ENCODE results near the gene PYGM. TPM values are rescaled to one million over a fixed set of nuclear protein-coding genes. Genes with fewer than 3 reads are reported as not detected.

PYGM gene
- total and polyA plus RNA-seq, 2 donors, result 1.0 to 3.5 TPM

GRCh38 chr11:64734811-64735724 is 24.7 kb downstream of the PYGM start:
- H3K36me3 ChIP-seq (ENCODE audit: control insufficient read depth in 2 of 2, insufficient read depth in 2 of 2, low read length in 1 of 2), result peaks cover 47 to 58% of the 10 kb centered on the region in 2 donors
- peaks cover 0 to 6% of the 10 kb centered on the region in 2 donors for H3K9me3 ChIP-seq (ENCODE audit: control insufficient read depth in 2 of 2, insufficient read depth in 1 of 2, low read length in 1 of 2)
- no peak for DNase-seq (ENCODE audit: low read depth in 6 of 9, low spot score in 9 of 9)
- no peak overlapping the region for H3K4me3 ChIP-seq (ENCODE audit: low read length in 2 of 2)
- no peak overlapping the region for H3K27ac ChIP-seq (ENCODE audit: low read depth in 1 of 2, low read length in 1 of 2)
- H3K4me1 ChIP-seq (ENCODE audit: control insufficient read depth in 2 of 2, insufficient read depth in 2 of 2, low read length in 2 of 2), result no peaks in the 10 kb centered on the region
- WGBS, result 93% methylated on average over 23 of the region's 23 CpGs
- H3K27me3 ChIP-seq (ENCODE audit: control insufficient read depth in 2 of 2, insufficient read depth in 1 of 2, low read length in 1 of 2), result no peaks in the 10 kb centered on the region

GRCh38 chr11:64731601-64732000 is 28.2 kb downstream of the PYGM start:
- H3K4me1 ChIP-seq (ENCODE audit: control insufficient read depth in 2 of 2, insufficient read depth in 2 of 2, low read length in 2 of 2), result no peaks in the 10 kb centered on the region
- H3K36me3 ChIP-seq (ENCODE audit: control insufficient read depth in 2 of 2, insufficient read depth in 2 of 2, low read length in 1 of 2), result peaks cover 46 to 52% of the 10 kb centered on the region in 2 donors
- 97% methylated on average over 3 of the region's 3 CpGs for WGBS
- H3K27me3 ChIP-seq (ENCODE audit: control insufficient read depth in 2 of 2, insufficient read depth in 1 of 2, low read length in 1 of 2), result no peaks in the 10 kb centered on the region
- H3K27ac ChIP-seq (ENCODE audit: low read depth in 1 of 2, low read length in 1 of 2), result no peak overlapping the region
- no peak overlapping the region for H3K4me3 ChIP-seq (ENCODE audit: low read length in 2 of 2)
- peaks cover 0 to 2% of the 10 kb centered on the region in 2 donors for H3K9me3 ChIP-seq (ENCODE audit: control insufficient read depth in 2 of 2, insufficient read depth in 1 of 2, low read length in 1 of 2)
- no peak for DNase-seq (ENCODE audit: low read depth in 6 of 9, low spot score in 9 of 9)

- WGBS, result 93% methylated on average over 21 of the region's 21 CpGs
- H3K27ac ChIP-seq (ENCODE audit: low read depth in 1 of 2, low read length in 1 of 2), result no peak overlapping the region
- H3K9me3 ChIP-seq (ENCODE audit: control insufficient read depth in 2 of 2, insufficient read depth in 1 of 2, low read length in 1 of 2), result no peaks in the 10 kb centered on the region
- no peak for DNase-seq (ENCODE audit: low read depth in 6 of 9, low spot score in 9 of 9)
- no peaks in the 10 kb centered on the region for H3K27me3 ChIP-seq (ENCODE audit: control insufficient read depth in 2 of 2, insufficient read depth in 1 of 2, low read length in 1 of 2)
- peaks cover 29 to 36% of the 10 kb centered on the region in 2 donors for H3K36me3 ChIP-seq (ENCODE audit: control insufficient read depth in 2 of 2, insufficient read depth in 2 of 2, low read length in 1 of 2)
- H3K4me1 ChIP-seq (ENCODE audit: control insufficient read depth in 2 of 2, insufficient read depth in 2 of 2, low read length in 2 of 2), result peaks cover 0 to 9% of the 10 kb centered on the region in 2 donors
- H3K4me3 ChIP-seq (ENCODE audit: low read length in 2 of 2), result no peak overlapping the region
Observed at GRCh38 chr11:64729851-64730382, 29.9 kb downstream of the PYGM start.

- no peak overlapping the region for H3K27ac ChIP-seq (ENCODE audit: low read depth in 1 of 2, low read length in 1 of 2)
- H3K4me3 ChIP-seq (ENCODE audit: low read length in 2 of 2), result no peak overlapping the region
- no peak for DNase-seq (ENCODE audit: low read depth in 6 of 9, low spot score in 9 of 9)
- H3K36me3 ChIP-seq (ENCODE audit: control insufficient read depth in 2 of 2, insufficient read depth in 2 of 2, low read length in 1 of 2), result peaks cover 28 to 32% of the 10 kb centered on the region in 2 donors
- WGBS, result 98% methylated on average over 11 of the region's 11 CpGs
- peaks cover 0 to 15% of the 10 kb centered on the region in 2 donors for H3K4me1 ChIP-seq (ENCODE audit: control insufficient read depth in 2 of 2, insufficient read depth in 2 of 2, low read length in 2 of 2)
- no peaks in the 10 kb centered on the region for H3K27me3 ChIP-seq (ENCODE audit: control insufficient read depth in 2 of 2, insufficient read depth in 1 of 2, low read length in 1 of 2)
- no peaks in the 10 kb centered on the region for H3K9me3 ChIP-seq (ENCODE audit: control insufficient read depth in 2 of 2, insufficient read depth in 1 of 2, low read length in 1 of 2)
Observed at GRCh38 chr11:64728757-64729365, 30.9 kb downstream of the PYGM start.

- Histone ChIP-seq H3K4me3 (ENCODE audit: low read length in 2 of 2) (no peak overlapping the region), H3K9me3 (ENCODE audit: control insufficient read depth in 2 of 2, insufficient read depth in 1 of 2, low read length in 1 of 2) (no peaks in the 10 kb centered on the region), H3K36me3 (ENCODE audit: control insufficient read depth in 2 of 2, insufficient read depth in 2 of 2, low read length in 1 of 2) (peaks cover 25% of the 10 kb centered on the region in 2 donors), H3K27me3 (ENCODE audit: control insufficient read depth in 2 of 2, insufficient read depth in 1 of 2, low read length in 1 of 2) (peaks cover 9 to 16% of the 10 kb centered on the region in 2 donors), H3K27ac (ENCODE audit: low read depth in 1 of 2, low read length in 1 of 2) (no peak overlapping the region), H3K4me1 (ENCODE audit: control insufficient read depth in 2 of 2, insufficient read depth in 2 of 2, low read length in 2 of 2) (peaks cover 5 to 22% of the 10 kb centered on the region in 2 donors)
- WGBS, result 96% methylated on average over 7 of the region's 7 CpGs
- no peak for DNase-seq (ENCODE audit: low read depth in 6 of 9, low spot score in 9 of 9)
Observed at GRCh38 chr11:64726867-64727530, 32.8 kb downstream of the PYGM start.

- 92% methylated on average over 9 of the region's 9 CpGs for WGBS
Observed at GRCh38 chr11:64726211-64726641, 33.5 kb downstream of the PYGM start.

GRCh38 chr11:64724863-64725532 is 34.8 kb downstream of the PYGM start:
- WGBS, result 93% methylated on average over 7 of the region's 7 CpGs
- Histone ChIP-seq H3K4me3 (ENCODE audit: low read length in 2 of 2) (no peak overlapping the region), H3K4me1 (ENCODE audit: control insufficient read depth in 2 of 2, insufficient read depth in 2 of 2, low read length in 2 of 2) (peaks cover 5 to 22% of the 10 kb centered on the region in 2 donors), H3K9me3 (ENCODE audit: control insufficient read depth in 2 of 2, insufficient read depth in 1 of 2, low read length in 1 of 2) (no peaks in the 10 kb centered on the region), H3K36me3 (ENCODE audit: control insufficient read depth in 2 of 2, insufficient read depth in 2 of 2, low read length in 1 of 2) (peaks cover 11 to 12% of the 10 kb centered on the region in 2 donors), H3K27ac (ENCODE audit: low read depth in 1 of 2, low read length in 1 of 2) (no peak overlapping the region), H3K27me3 (ENCODE audit: control insufficient read depth in 2 of 2, insufficient read depth in 1 of 2, low read length in 1 of 2) (peaks cover 25 to 36% of the 10 kb centered on the region in 2 donors)
- DNase-seq (ENCODE audit: low read depth in 6 of 9, low spot score in 9 of 9), result no peak

More at GRCh38 chr11:64726211-64726641, 33.5 kb downstream of the PYGM start:
- H3K9me3 ChIP-seq (ENCODE audit: control insufficient read depth in 2 of 2, insufficient read depth in 1 of 2, low read length in 1 of 2), result no peaks in the 10 kb centered on the region
- no peak overlapping the region for H3K4me3 ChIP-seq (ENCODE audit: low read length in 2 of 2)
- no peak overlapping the region for H3K27ac ChIP-seq (ENCODE audit: low read depth in 1 of 2, low read length in 1 of 2)
- peaks cover 5 to 22% of the 10 kb centered on the region in 2 donors for H3K4me1 ChIP-seq (ENCODE audit: control insufficient read depth in 2 of 2, insufficient read depth in 2 of 2, low read length in 2 of 2)
- H3K36me3 ChIP-seq (ENCODE audit: control insufficient read depth in 2 of 2, insufficient read depth in 2 of 2, low read length in 1 of 2), result peaks cover 19 to 21% of the 10 kb centered on the region in 2 donors
- DNase-seq (ENCODE audit: low read depth in 6 of 9, low spot score in 9 of 9), result no peak
- peaks cover 16 to 23% of the 10 kb centered on the region in 2 donors for H3K27me3 ChIP-seq (ENCODE audit: control insufficient read depth in 2 of 2, insufficient read depth in 1 of 2, low read length in 1 of 2)
